SK-N-SH (cell line): ENCODE measurements around the gene DLD. TPM values are rescaled to one million over a fixed set of nuclear protein-coding genes. Genes with fewer than 3 reads are reported as not detected.
A peak's percentile ranks its signal among the peaks of the same experiment; 100 is the strongest.

ENCODE experiments used
- CTCF ChIA-PET: fragments of 300-600, 350-600 bp; formaldehyde crosslinking; extraction: SDS; loops from one replicate; lab custom pipeline; 2021; lab: Yijun Ruan, JAX
- POLR2A ChIA-PET: fragments of 350-600 bp; sonication (Branson Sonifier 250); formaldehyde crosslinking; extraction: SDS; loops from one replicate; lab custom pipeline; 2020; ENCODE audit warnings: antibody characterized with exemption, inconsistent platforms; lab: Yijun Ruan, JAX
- DNase-seq: peaks from one replicate; pipeline ENCODE4 v3.0.0; 2012
- H2AFZ ChIP-seq: fragments of 200-600 bp; sonication (generic); 2 replicates; pipeline ENCODE4 v1.8.1; 2016; ENCODE audit warnings: antibody characterized with exemption, mild to moderate bottlenecking, low read depth
- H3F3A ChIP-seq: fragments of 200-600 bp; sonication (generic); replicated peaks from 2 replicates; pipeline ENCODE3; 2016; ENCODE audit warnings: antibody characterized with exemption, mild to moderate bottlenecking; ENCODE audit not compliant: insufficient read depth
- H3K27ac ChIP-seq, 2 experiments: fragments of 200-500 bp in 1 of 2; fragments of 200-600 bp in 1 of 2; sonication (Bioruptor generic) in 1 of 2; sonication (generic), shearing (Covaris generic) in 1 of 2; 2 replicates each; pipeline versions ENCODE4 v1.5.1 to v1.6.1; 2014 to 2016; ENCODE audit warnings: low read depth in 2 of 2, inconsistent platforms in 1 of 2, low read length in 1 of 2, mild to moderate bottlenecking in 1 of 2, mixed read lengths in 1 of 2
- H3K27me3 ChIP-seq: fragments of 200-600 bp; sonication (generic), shearing (Covaris generic); 2 replicates; pipeline ENCODE4 v1.6.1; 2016; ENCODE audit warnings: mixed run types; ENCODE audit not compliant: insufficient read depth
- H3K36me3 ChIP-seq, 2 experiments: fragments of 200-500 bp in 1 of 2; fragments of 200-600 bp in 1 of 2; sonication (Bioruptor generic) in 1 of 2; sonication (generic) in 1 of 2; replicated peaks in 1 of 2; 2 replicates each; pipeline versions ENCODE3 to v1.5.1; 2014 to 2016; ENCODE audit warnings: low read length in 1 of 2, mild to moderate bottlenecking in 1 of 2; ENCODE audit not compliant: insufficient read depth in 2 of 2, control insufficient read depth in 1 of 2
- H3K4me1 ChIP-seq, 2 experiments: fragments of 200-500 bp in 1 of 2; fragments of 200-600 bp in 1 of 2; sonication (Bioruptor generic) in 1 of 2; sonication (generic), shearing (Covaris generic) in 1 of 2; 2 replicates each; pipeline versions ENCODE4 v1.5.1 to v1.6.1; 2014 to 2016; ENCODE audit warnings: low read depth in 1 of 2, low read length in 1 of 2, mixed run types in 1 of 2; ENCODE audit not compliant: insufficient read depth in 2 of 2, control insufficient read depth in 1 of 2
- H3K4me2 ChIP-seq: fragments of 200-600 bp; sonication (generic), shearing (Covaris generic); 2 replicates; pipeline ENCODE4 v1.6.1; 2017; ENCODE audit warnings: mixed run types
- H3K4me3 ChIP-seq, 2 experiments: fragments of 200-500 bp in 1 of 2; fragments of 200-600 bp in 1 of 2; sonication (Bioruptor generic) in 1 of 2; sonication (generic), shearing (Covaris generic) in 1 of 2; 2 replicates each; pipeline versions ENCODE4 v1.5.1 to v1.8.1; 2014 to 2016; ENCODE audit warnings: low read depth in 2 of 2, inconsistent platforms in 1 of 2, low read length in 1 of 2, mild to moderate bottlenecking in 1 of 2, mixed read lengths in 1 of 2, moderate library complexity in 1 of 2
- H3K79me2 ChIP-seq: fragments of 200-600 bp; sonication (generic); 2 replicates; pipeline ENCODE4 v1.8.1; 2017; ENCODE audit warnings: mild to moderate bottlenecking; ENCODE audit not compliant: insufficient read depth
- H3K9ac ChIP-seq: fragments of 200-600 bp; sonication (generic); 2 replicates; pipeline ENCODE4 v1.6.1; 2017; ENCODE audit warnings: mixed run types
- H3K9me2 ChIP-seq: fragments of 200-600 bp; sonication (generic); 2 replicates; pipeline ENCODE4 v1.6.1; 2017; ENCODE audit warnings: mixed run types
- H3K9me3 ChIP-seq: fragments of 200-600 bp; sonication (generic); 2 replicates; pipeline ENCODE4 v1.6.1; 2017; ENCODE audit warnings: mixed run types, mild to moderate bottlenecking, moderate library complexity
- H4K20me1 ChIP-seq: fragments of 200-600 bp; sonication (generic); 2 replicates; pipeline ENCODE4 v1.6.1; 2017; ENCODE audit warnings: mild to moderate bottlenecking, mixed run types; ENCODE audit not compliant: insufficient read depth
- CHD2 ChIP-seq: fragments of 150-350 bp; IDR thresholded peaks from 2 replicates; pipeline ENCODE4 v1.6.1; 2018; ENCODE audit warnings: low read length; ENCODE audit not compliant: partially characterized antibody
- EP300 ChIP-seq, 2 experiments: IDR thresholded peaks; 2 replicates each; pipeline versions ENCODE4 v1.4.0 to v1.6.1; 2012; ENCODE audit warnings: borderline replicate concordance in 1 of 2, low read depth in 1 of 2, low read length in 1 of 2
- GATA2 ChIP-seq: sonication (generic); formaldehyde crosslinking; IDR thresholded peaks from 2 replicates; pipeline ENCODE4 v1.5.0; 2020; ENCODE audit warnings: mild to moderate bottlenecking, missing genetic modification reagents
- MXI1 ChIP-seq: IDR thresholded peaks from 2 replicates; pipeline ENCODE4 v1.6.1; 2012; ENCODE audit warnings: mild to moderate bottlenecking, low read depth, low read length, improper control_type of control experiment
- NRF1 ChIP-seq: IDR thresholded peaks from 2 replicates; pipeline ENCODE4 v1.6.1; 2012; ENCODE audit warnings: low read depth, mild to moderate bottlenecking, low read length
- POLR2AphosphoS5 ChIP-seq: IDR thresholded peaks from 2 replicates; pipeline ENCODE4 v1.6.1; 2012; ENCODE audit warnings: low read depth, low read length
- REST ChIP-seq: IDR thresholded peaks from 2 replicates; pipeline ENCODE4 v1.6.1; 2012; ENCODE audit warnings: mild to moderate bottlenecking, low read depth, low read length, moderate library complexity
- RFX5 ChIP-seq: IDR thresholded peaks from 2 replicates; pipeline ENCODE4 v1.6.1; 2012; ENCODE audit warnings: mild to moderate bottlenecking, improper control_type of control experiment, low read length
- SIN3A ChIP-seq: IDR thresholded peaks from 2 replicates; pipeline ENCODE4 v1.6.1; 2012; ENCODE audit warnings: low read depth, mild to moderate bottlenecking, low read length, moderate library complexity, borderline replicate concordance
- TAF1 ChIP-seq: IDR thresholded peaks from 2 replicates; pipeline ENCODE4 v1.6.1; 2012; ENCODE audit warnings: low read depth, mild to moderate bottlenecking, low read length, moderate library complexity, borderline replicate concordance
- YY1 ChIP-seq: IDR thresholded peaks from 2 replicates; pipeline ENCODE4 v1.4.0; 2012; ENCODE audit warnings: low read depth, mild to moderate bottlenecking
- WGBS: methylation state at CpG from one replicate; pipeline ENCODE4 v1.1.6; 2017; ENCODE audit warnings: low lambda C conversion rate; 5-methylcytosine and 5-hydroxymethylcytosine counted together
- polyA plus RNA-seq, 3 experiments: library from polyadenylated mRNA; depleted of rRNA; stranded (reverse); fragments of >200 nt; gene quantifications; 2 replicates each; pipeline ENCODE4 v1.2.3, GENCODE V29; 2012
- TF ChIP-seq, protein P1 (sequence below): IDR thresholded peaks from 2 replicates; pipeline ENCODE4 v1.4.0; 2012; ENCODE audit warnings: low read depth

The DLD gene
- polyA plus RNA-seq (2012; rRNA removed), result 140 and 197 TPM in 2 replicates
- 221 and 225 TPM in 2 replicates for polyA plus RNA-seq (2012; cell fraction: cytosol; rRNA removed)
- 81.0 and 164 TPM in 2 replicates for polyA plus RNA-seq (2012; cell fraction: nucleus; rRNA removed)

DNA sequence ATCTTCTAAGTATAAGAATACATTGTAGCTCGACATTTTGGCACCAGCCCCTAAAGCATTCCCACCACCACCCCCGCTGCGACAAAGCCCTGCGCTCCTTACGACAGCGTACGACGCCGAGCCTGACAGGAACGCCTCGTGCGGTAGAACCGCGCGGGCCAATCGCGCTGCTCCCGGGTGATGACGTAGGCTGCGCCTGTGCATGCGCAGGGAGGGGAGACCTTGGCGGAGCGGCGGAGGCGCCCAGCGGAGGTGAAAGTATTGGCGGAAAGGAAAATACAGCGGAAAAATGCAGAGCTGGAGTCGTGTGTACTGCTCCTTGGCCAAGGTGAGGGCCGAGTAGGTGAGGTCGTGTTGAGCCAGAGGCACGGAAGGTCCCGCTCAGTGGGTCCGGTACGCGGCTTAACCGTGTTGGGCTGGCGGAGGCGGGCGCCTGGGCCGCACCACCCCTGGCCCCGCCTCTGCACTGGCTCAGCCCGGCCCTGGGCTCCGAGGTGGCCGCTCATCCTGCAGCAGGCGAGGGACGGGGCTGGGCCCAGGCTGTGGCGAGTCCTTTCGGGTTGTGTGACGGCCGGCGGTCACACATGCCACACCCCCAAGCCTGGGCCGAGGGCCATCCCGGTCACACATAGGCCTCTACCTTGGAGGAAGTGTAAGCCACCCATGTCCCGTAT lies at the start of gene DLD:
TSS of gene DLD (plus strand) at position 222 of the 674 bp plus-strand sequence. CDS start at position 290, 68 bp downstream.
- Histone ChIP-seq H3K4me2 (peak within 1 kb of the TSS; percentile 91), H3K4me1 (peaks cover 10 to 31% of the 10 kb centered on the region in 2 experiments; a peak in 3 of 4 replicates), H3K9me2 (no peaks in the 10 kb centered on the region), H2AFZ (peak within 1 kb of the TSS; percentile 96), H3K79me2 (peaks cover 50% of the 10 kb centered on the region), H3K27me3 (peaks cover 1% of the 10 kb centered on the region; the same call in 1 of the 2 replicates), H3K4me3 (peak within 1 kb of the TSS; percentile 85 to 94), H3K9me3 (no peaks in the 10 kb centered on the region), H3K36me3 (peaks cover 33 to 34% of the 10 kb centered on the region in 2 experiments), H3K9ac (peak within 1 kb of the TSS; percentile 79), H4K20me1 (peaks cover 13% of the 10 kb centered on the region), H3K27ac (peak within 1 kb of the TSS; percentile 81 to 95), H3F3A (peaks cover 4% of the 10 kb centered on the region)
- CTCF ChIA-PET, result interaction anchor here (1.0 to 5.0 kb wide), 5 partner anchors 10 to 148 kb away, joined by 3 to 59 read pairs (median 23); partner anchors contain the start of genes CBLL1 and LAMB1
- DNase-seq, result peak; percentile 99
- WGBS, result 1% methylated on average over 43 of the region's 55 CpGs
- TF ChIP-seq, protein P1, sequence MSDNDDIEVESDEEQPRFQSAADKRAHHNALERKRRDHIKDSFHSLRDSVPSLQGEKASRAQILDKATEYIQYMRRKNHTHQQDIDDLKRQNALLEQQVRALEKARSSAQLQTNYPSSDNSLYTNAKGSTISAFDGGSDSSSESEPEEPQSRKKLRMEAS, result peak; percentile 97
- no peak for TF ChIP-seq REST
- no peak for TF ChIP-seq EP300 (IDR thresholded peaks at IDR 0.05; ENCODE audit: borderline replicate concordance in 1 of 2, low read depth in 1 of 2, low read length in 1 of 2)
- peak; percentile 71 for TF ChIP-seq TAF1
- peak; percentile 93 for TF ChIP-seq RFX5
- no peak for TF ChIP-seq GATA2 (CRISPR knock-in tag)
- TF ChIP-seq MXI1, result peak; percentile 97
- peak; percentile 98 for TF ChIP-seq NRF1
- TF ChIP-seq SIN3A, result peak; percentile 67
- peak; percentile 12 for TF ChIP-seq CHD2
- TF ChIP-seq YY1, result 0 out of 2 replicates have a peak, but pooled peaks have one; percentile 56
- TF ChIP-seq POLR2AphosphoS5, result peak; percentile 96
- POLR2A ChIA-PET, result interaction anchor here (0.9 to 1.4 kb wide), 4 partner anchors 10 to 148 kb away, joined by 3 to 8 read pairs (median 4); partner anchors contain the start of gene LAMB1
